CD4-positive, alpha-beta T cell treated with Interleukin-4 for 4 hours (primary cell): ENCODE data around the gene ADGRG6.
A peak's percentile ranks its signal among the peaks of the same experiment; 100 is the strongest.

Experiments used
- DNase-seq: peaks from one replicate; pipeline ENCODE4 v3.0.0-alpha.2; 2020

Gene ADGRG6

DNA sequence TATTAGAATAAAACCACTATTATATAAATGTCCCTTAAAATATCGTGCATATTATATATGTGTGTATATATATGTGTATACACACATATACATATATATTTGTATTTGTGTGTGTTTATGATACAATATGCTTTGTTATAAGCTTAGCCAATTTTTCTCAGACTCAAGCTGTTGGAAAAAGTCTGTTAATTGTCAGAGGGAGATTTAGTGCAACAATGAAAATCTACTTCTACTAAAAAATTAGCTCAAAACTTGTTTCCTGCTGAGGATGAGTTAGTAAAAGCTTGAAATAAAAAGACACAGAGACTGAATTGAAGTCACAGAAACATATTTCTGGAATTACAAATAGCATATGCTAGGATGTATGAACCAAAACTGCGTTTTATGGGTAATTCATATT is 79.4 kb downstream of the ADGRG6 start:
- no peak for DNase-seq

DNA sequence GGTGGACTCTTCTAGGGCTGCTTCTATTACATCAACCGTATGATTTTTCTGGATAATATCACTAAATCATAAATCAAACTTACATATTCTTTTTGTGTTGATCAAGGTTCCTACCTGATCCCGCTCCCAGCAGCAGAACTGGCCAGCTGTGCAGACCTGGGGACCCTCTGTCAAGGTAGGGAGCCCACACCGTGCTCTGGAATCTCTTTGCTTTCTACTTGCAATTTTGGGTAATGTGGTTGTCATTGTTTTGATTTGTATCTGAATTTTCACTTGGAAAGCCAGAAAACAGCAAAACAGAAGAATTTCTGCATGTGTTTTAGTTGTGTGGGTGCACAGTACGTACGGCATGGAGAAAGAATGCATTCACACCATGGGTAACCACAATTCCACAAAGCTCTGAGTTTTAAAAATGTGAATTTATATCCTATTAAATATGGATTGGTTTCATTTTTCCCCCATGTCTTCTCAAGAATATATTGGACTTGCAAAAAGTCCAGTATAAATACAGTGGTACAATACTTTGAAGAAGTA is 80.1 kb downstream of the ADGRG6 start:
- DNase-seq: no peak

DNA sequence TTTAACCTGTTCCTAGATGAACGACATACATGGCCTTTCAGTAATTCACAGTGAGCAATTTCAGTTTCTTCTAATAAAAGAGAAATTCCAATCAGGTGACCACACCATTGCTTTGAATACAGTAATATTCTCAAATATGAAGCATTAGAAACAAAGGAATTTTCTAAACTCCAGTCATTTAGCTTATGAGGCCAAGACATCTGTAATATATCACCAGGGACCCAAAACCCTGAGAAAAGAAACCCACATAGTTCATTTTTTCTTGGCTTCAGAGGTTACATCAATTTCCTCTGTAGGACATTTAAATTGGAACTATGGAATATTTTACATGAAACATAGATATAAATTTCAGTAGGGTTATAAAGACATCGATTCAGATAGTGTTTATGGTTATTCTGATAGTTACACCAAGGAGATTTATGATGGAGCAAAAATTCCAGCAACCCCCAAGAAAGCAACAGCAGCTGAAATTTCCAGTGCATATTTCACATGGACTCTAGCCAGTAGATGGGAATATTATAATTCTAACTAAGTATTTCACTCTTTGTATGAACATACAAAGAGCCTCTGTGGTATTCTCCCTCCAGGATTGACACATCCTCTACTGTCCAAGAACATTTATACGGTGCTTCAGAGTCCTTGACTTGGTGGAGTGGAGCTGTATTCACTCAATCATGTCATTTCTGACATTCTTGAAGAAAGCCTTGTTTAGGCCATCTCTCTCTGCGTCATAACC is 82.9 kb downstream of the ADGRG6 start:
- DNase-seq: no peak

DNA sequence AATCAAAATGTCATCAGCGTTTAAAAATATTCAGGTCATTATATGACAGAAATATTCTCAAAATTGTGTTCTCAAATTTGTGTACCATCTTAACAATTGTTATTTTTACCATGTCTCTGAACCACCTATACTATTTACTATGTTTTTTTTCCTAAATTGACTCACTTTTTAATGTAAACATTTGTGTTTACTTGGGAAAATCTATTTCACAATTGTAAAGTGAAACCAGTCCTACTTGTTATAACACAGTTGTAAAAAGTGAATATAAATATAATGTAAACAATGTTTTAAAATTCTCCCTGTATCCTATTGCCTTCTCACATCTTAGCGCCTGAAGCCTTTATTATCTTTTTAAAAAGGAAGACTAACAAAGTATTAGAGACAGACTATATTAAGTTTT is 83.5 kb downstream of the ADGRG6 start:
- no peak for DNase-seq

DNA sequence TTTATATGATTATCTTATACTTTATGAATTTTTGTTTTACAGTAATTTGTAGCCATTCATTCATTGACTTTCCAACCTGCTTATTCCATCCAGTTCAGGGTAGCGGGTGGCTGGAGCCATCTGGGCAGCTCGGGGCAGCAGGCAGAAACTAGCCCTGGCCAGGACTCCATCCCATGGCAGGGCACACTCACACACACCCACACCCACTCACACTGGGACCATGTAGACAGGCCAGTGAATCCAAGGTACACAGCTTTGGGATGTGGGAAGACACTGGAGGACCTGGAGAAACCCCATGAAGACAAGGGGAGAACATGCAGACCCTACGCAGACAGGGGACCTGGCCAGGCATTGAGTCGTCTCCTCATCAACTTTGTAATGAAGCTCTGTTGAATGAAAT is 84.8 kb downstream of the ADGRG6 start:
- no peak for DNase-seq

DNA sequence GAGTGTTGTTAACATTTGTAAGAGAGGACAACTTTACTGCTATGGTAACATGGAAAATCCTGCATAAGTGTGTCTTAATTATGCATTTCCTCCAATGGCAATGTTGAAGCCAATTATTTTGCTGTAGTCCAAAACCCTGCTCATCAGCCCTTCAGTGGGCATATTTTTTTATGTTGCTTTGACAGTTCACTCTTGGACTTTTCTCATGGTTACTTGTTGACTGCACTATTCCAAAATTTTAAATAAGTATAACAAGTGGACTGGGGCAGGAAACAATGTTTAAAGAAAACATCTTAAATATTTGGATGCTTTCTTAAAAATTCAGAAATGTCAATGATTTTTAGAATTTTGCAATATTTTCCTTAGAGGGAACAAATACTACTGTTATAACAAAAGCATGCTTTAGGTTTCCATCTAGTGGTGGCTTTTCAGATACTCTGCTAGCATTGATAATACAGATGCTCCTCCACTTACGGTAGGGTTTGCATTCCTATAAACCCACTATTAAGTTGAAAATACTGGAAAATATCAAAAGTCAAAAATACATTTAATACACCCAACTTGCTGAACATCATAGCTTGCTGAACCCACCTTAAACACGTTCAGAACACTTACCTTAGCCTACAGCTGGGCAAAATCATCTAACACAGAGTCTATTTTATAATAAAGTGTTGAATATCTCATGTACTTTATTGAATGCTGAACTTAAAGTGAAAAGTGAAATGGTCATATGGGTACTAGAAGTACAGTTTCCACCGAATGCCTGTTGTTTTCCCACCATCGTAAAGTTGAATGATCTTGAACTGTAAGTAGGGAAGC is 86.4 kb downstream of the ADGRG6 start:
- peak; percentile 24 for DNase-seq

DNA sequence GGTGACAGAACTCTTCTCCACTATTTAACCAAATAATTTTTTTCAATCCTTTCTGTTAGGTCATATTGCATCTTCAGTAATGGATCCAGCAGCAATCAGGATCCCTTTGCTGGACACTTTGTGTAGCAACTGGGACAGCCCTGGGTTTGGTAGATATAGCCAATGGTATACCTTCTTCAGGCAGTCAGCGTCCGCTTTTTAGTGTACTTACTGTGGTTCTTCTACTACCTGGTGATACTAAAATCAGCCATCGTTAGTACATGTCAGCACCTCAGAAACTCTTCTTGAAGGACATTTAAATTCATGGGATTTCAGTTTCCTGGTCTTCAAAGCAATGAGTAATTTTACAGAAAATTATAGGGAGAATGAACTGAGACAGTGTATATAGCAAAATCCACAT is 93.5 kb downstream of the ADGRG6 start:
- no peak for DNase-seq

DNA sequence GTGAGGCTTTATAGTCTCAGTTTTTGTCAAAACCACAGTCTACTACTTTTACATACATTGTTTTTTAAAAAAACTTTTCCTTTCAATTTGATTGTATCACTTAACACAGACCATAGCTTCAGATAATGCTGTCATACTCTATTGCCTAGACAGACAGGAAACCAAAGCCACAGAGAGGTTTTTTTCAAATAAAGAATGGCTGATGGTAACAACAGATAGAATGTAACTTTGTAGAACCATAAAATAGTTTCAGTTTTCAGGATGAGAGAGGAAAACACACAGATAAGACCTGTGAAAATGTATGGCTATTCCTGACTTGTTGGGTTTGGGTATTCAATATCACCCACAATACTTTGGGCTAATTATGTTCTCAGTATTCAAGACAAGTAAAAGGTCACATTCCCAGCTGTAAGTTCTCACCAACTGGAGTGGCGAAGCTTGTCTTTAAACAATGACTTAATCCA is 94.0 kb downstream of the ADGRG6 start:
- peak; percentile 79 for DNase-seq

DNA sequence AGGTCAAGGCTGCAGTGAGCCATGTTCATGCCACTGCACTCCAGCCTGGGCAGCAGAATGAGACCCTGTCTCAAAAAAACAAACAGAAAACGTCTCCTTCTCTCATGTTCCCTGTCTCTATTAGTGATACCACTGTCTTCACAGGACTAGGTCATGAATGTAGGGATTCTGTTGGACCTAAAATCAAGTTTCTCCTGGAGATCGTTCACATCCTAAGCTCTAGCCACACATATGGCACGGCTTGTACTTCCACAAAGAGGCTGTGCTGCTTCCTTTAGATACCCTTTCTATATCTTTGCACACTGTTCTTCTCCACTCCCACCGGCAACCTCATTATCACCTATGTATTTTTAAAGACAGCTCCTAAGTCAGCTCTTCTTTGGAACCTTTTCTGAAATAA is 96.5 kb downstream of the ADGRG6 start:
- no peak for DNase-seq

DNA sequence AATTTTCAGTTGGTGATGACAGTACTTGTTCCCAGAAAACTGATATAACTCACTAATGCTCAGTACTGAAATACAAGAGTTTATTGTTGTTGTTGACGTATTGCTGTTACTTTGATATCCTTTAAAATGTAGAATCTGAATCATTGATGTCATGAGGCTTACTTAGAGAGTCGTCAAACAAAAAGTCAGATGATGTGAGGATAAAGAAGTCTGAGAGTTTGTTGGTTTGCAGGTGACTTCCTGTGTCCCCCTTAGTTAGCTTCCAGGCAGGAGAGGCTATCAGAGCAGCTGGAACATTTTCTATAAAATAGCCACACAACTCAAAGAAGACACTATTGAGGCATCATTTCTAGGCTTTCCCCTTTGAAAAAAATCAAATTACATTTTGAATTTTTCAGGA is 97.9 kb downstream of the ADGRG6 start:
- no peak for DNase-seq

DNA sequence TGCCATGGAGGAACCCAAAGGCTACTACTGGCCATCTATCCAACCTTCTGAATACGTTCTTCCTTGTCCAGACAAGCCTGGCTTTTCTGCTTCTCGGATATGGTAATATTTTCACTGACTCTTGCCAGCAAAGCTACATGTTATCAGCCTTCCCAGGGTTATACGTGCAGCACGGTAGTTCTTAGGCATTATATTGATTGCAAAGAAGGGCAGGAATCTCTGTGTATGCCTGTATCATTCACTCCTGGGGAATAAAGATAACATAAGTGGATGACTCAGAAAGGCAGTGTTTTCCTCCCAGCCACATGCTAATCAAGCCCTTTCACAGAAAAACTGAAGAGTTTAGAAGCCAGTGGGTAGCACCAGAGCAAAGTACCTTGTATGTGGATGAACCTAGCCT is 98.7 kb downstream of the ADGRG6 start:
- no peak for DNase-seq

DNA sequence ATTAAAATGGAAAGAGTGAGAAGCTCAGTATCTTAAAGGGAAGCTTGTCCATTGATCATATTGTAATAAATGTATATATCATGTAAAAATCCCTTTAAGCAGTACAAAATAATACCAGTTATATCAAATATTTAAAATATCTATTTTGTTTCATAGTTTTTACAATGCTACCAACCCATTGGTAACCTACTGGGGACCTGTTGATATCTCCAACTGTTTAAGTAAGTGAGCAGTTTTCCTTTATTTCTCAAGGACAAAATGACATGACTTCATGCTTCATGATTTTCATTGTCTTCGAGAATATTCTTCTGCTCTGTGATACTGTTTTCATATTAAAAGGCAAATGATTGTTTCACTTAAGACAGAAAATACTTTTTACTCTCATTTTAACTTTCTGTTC is 100.0 kb downstream of the ADGRG6 start:
- no peak for DNase-seq

DNA sequence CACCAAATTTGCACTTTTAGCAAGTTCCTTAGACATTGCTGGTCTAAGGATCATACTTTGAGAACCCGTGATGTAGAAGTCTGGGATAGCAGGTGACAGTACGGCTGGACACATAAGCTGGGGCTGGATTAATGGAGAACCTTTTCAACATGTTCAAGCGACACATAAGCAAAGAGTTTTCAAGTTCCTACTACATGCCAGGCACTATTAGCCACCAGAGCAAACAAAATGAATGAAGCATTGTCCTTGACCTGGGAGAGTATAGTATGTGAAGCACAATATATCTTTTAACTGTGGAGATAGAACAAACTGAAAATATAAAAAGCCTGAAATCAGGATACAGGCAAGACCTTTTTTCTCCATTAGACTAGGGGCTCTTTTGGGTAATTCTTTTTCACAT is 102.9 kb downstream of the ADGRG6 start:
- DNase-seq: no peak

DNA sequence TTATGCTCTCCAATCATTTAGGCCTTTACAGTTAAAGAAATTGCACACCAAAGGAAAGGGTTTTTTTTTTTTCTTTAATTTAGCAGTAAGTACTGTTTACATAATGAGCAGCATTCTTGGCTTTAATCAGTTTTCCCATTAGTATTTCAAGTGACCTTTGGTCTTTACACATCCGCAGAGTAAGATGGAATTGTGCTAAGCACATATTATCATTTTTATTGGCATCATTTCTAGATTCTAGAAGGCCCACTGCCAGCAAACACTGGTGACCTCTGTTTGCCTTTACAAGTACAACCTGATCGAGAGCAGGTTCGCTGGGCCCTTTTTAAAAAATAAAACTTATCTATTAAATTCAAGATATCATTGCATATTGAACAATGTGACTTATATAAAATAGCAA is 104.3 kb downstream of the ADGRG6 start:
- no peak for DNase-seq

DNA sequence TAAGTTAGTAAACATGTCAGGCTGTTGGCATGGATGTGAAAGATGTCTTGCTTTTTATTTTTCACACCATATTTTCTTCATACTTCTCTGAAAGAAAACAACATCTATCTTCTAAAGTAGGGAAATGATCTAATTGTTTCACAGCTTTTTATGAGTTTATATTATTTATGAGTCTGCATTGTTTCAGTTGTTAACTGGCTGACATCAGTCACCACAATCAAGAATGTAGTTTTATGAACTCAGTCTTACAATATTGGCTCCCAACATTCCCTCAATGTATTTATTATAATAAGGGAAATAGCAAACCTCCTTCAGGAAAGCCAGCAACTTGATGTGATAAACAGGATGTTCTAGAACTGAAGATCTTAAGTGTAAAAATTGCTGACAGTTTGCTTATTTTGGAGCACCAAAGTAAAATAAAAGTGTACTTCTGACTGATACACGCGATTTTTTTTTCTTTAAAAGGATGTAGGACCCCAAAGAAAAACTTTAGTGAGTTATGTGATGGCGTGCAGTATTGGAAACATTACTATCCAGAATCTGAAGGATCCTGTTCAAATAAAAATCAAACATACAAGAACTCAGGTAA is 106.0 kb downstream of the ADGRG6 start:
- no peak for DNase-seq

DNA sequence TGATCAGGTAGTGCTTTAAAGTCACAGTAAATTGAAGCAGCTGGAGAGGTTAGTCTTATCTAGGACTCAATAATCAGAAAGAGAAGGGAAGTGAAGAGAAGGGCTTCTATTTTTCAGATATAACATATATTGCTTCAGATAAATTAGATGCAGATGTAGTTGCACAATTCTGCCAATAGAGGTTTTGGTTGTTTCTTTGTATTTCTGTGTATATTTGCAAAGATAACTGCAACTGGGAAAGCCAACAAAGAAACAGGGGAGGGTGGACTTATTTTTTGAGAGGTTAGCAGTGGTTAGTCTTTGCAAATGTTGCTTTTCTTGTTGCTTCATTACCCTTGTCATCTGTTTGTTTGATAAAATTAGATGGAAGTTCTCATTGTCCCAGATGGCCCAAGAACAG is 106.6 kb downstream of the ADGRG6 start:
- DNase-seq: no peak

DNA sequence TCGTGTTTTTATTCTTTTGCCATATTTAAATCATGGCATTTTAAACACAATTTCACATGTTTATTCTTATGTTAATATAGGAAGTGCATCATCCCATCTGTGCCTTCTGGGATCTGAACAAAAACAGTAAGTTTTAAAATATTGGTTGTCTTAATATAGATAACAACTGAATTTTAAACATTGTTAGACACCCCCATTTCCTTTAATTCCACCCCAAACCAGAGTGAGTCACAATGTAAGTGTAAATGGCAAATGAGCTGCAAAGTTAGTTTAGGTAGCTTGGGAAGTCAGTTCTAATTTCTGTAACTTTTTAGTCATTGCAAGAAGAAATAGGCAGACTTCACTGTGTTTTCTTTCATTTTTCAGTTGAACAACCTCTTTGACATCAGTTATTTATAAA is 108.0 kb downstream of the ADGRG6 start:
- DNase-seq: no peak

DNA sequence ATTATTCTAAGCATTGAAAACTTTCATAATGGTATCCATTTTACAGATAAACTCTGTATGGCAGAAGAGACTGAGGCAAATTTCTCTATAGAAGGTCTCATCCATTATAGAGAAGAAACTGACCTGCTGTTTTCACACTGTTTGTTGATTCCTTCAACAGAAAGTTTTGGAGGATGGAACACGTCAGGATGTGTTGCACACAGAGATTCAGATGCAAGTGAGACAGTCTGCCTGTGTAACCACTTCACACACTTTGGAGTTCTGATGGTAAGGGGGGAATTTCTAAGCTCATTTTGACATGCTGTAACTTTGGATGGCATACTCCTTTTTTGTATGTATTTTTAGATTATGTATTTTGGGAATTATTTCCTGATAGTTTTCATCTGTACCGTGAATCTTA is 109.3 kb downstream of the ADGRG6 start:
- DNase-seq: no peak

DNA sequence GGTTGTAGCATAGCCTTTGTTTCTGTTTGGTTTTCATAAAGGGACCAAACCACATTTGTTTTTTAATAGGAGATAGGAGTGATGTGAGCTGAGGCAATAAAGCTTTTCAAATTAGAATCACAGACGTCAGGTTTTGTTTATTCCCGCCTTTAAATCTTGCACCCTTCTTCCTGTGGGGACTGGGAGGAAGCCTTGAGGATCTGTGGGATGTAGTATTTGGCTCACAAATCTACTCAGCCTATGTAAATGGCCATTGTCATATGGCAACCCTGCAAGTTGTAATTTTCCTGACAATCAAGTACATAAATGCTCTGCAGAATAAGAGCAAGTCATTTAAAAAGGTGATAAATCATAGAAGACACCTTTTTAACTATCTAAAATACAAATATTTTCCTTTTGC is 110.4 kb downstream of the ADGRG6 start:
- DNase-seq: no peak

DNA sequence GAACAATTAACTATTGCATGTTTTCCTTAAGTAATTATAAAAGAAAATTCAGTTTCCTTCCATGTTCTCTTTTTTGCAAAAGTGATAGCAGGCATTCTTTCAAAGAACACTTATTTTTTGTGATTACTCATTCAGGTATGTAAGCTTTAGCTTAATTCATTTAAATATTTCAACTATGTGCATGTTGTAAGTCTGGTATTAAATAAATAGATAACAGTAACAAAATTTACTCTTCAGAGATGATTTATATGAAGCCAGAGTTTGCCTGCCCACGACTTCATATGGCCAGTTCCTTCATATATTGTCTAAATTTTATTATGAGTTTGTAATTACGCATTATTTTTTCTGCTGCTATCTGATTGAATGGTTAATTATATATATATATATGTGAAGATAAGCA is 110.9 kb downstream of the ADGRG6 start:
- no peak for DNase-seq

DNA sequence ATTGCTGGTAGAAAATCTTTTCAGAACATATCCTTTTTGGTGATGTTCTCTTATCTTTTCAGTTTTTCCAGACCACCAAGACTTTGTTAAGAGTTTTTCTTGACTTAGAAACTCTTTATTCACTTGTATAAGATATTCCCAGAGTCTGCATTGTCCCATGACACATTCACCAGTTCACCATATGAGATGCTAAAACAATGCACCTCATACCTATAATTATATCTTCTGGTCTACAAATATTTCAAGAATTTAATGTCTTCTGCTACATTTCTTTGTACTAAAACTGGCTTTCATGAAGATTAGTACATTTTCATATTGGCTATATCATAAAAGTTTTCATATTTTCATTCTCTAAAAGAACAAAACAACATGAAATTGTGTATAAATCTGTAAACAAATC is 111.3 kb downstream of the ADGRG6 start:
- DNase-seq: no peak

DNA sequence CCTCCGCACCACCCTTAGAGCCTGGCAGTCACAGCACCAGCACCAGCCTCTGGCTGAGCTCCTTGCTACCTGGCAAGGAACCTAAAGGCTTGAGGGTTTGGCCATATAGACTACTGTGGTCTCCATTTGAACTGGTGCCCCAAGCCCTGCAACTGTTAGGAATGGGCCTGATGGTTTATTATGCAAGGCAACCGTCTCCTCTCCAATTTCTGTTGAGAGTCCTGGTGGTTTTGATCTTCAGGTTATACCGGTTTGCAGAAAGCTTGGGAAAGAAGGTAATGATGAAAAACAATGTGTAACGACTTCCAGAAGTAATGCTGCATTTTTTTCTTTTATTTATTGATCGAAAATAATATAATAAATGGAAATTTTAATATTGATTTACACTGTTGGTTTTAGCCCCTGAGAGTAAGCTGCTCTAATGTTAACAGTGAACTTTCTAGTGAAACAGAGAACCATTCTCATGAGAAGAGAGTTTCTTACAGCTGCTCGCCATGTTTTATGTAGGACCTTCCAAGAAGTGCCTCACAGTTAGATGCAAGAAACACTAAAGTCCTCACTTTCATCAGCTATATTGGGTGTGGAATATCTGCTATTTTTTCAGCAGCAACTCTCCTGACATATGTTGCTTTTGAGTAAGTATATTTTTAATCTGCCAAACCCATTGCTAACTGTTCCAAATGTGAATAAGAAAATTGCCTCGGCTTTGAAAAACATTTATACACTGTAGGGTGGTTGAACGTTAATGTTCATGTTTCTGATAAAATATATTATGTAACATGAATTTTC is 112.8 kb downstream of the ADGRG6 start:
- DNase-seq: no peak

DNA sequence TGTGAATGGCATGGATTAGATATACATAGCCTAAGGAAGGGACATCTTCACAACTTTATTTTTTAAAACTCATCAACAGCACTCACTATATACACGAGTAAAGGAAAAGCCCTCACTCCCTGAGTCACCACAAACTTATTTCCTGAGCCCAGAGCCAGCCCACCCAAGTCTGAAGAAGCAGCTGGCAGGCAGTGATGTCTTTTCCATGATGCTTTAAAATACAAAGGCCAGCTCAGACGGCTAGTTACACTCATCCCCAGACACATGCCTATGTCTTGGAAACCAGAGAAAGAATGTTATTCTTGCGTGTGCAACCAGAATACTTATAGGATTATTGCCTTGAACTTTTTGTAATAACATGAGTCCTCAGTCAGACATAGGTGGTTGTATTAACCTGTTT is 114.4 kb downstream of the ADGRG6 start:
- DNase-seq: no peak
